HG03175 (cell line): ENCODE results near the gene SEMA6C.
"Not testable (repeated sequence)": the region's sequence is repeated elsewhere in the genome, so short reads cannot be mapped to it uniquely, and the experiment has no call there.

Experiments used
- ATAC-seq: cut with Tn5 transposase; IDR thresholded peaks from one replicate; pipeline ENCODE4 v1.9.1; 2021; ENCODE audit warnings: mild to moderate bottlenecking, moderate library complexity; ENCODE audit not compliant: unreplicated experiment

The SEMA6C gene

GRCh38 chr1:151130987-151131586, 15.3 kb downstream of the SEMA6C start:
- ATAC-seq, result peak; percentile 89

GRCh38 chr1:151128800-151129199, 17.6 kb downstream of the SEMA6C start:
- ATAC-seq, result no peak

GRCh38 chr1:151124763-151125403, 21.5 kb downstream of the SEMA6C start:
- no peak for ATAC-seq

DNA sequence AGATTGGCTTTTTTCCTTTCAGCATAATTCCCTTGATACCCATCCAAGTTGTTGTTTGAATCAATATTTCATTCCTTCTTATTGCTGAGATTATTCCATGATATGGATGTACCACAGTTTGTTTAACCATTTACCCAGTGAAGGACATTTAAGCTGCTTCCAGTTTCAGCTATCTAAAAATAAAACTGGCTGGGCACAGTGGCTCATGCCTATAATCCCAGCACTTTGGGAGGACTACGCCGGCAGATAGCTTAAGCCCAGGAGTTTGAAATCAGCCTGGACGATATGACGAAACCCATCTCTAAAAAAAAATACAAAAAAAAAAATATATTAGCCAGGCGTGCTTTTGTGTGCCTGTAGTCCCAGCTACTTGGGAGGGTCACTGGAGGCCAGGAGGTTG, 32.6 kb downstream of the SEMA6C start:
- ATAC-seq, result no peak

- ATAC-seq, result no peak
Observed at GRCh38 chr1:151108331-151108730, 38.1 kb downstream of the SEMA6C start.

DNA sequence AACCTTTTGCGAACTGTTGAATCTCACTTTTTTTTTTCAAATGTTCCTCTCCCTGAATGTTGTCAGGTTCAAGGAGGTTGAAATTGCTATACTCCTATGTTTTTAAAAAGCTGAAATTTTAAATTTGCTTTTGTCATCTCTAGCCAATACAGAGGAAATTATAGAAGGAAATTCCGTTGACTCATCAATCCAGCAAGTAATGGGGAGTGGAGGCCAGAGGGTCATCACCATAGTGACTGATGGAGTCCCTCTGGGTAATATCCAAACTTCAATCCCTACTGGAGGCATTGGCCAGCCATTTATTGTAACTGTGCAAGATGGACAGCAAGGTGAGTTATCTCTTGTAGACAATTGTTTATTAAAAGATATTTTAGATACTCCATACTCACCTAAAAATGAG, 39.5 kb downstream of the SEMA6C start:
- no peak for ATAC-seq

DNA sequence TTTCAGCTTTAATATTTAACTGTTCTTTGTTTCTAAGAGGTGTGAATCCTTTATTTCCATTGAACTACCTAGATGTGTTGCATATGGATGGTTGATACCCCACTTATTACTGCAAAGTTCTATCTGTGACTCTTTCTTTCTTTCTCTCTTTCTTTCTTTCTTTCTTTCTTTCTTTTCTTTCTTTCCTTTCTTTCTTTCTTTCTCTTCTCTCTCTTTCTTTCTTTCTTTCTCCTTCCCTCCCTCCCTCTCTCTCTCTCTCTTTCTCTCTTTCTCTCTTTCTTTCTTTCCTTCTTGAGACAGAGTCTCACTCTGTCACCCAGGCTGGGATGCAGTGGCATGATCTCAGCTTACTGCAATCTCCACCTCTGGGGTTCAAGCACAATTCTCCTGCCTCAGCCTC, 41.8 kb downstream of the SEMA6C start:
- ATAC-seq, result no peak

GRCh38 chr1:151098126-151098525, 48.3 kb downstream of the SEMA6C start:
- no peak for ATAC-seq

GRCh38 chr1:151097426-151097825, 49.0 kb downstream of the SEMA6C start:
- not testable (repeated sequence) for ATAC-seq

DNA sequence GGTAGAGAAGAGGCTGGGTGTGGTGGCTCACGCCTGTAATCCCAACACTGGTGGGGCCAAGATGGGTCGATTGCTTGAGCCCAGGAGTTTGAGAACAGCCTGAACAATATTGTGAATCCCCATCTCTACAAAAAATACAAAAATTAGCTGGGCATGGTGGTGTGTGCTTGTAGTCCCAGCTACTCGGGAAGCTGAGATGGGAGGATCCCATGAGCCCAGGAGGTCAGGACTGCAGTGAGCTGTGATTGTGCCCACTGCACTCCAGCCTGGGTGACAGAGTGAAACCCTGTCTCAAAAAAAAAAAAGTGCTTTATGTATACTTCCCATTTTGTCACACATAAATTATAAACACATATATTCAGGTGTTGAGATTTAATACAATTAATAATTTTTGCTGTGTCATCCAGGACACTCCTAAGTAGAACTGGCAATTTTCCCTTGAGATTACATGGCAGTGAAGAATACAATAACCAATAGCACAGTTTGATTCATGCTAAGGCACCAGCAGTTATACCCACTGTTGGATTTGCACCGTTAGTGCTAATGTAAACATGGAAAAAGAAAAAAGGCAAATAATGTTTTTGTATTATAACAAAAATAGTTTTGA, 60.4 kb downstream of the SEMA6C start:
- no peak for ATAC-seq
